ENCODE results near the gene RPS15. TPM values are rescaled to one million over a fixed set of nuclear protein-coding genes. Genes with fewer than 3 reads are reported as not detected.

Gene RPS15
- 1,014 to 1,040 TPM (median 1,034 TPM) in 3 replicates for total RNA-seq

- H3K4me1 Mint-ChIP-seq = peaks cover 12% of the 10 kb centered on the region
- H3K27me3 Mint-ChIP-seq (ENCODE audit: low read depth) = no peaks in the 10 kb centered on the region
- no peaks in the 10 kb centered on the region for H3K9me3 Mint-ChIP-seq
- H3K4me3 Mint-ChIP-seq = peak within 1 kb of the TSS; percentile 100
- peak; percentile 88 for TF ChIP-seq CTCF (IDR thresholded peaks at IDR 0.05; ENCODE audit: unreplicated experiment)
- H3K27ac Mint-ChIP-seq = peak within 1 kb of the TSS; percentile 100
- DNase-seq (ENCODE audit: low spot score in 2 of 2, unreplicated experiment in 2 of 2) = peak; percentile 96 to 98
- peaks cover 25% of the 10 kb centered on the region for H3K36me3 Mint-ChIP-seq
Measured at GRCh38 chr19:1438035-1438932, at the start of gene RPS15. TSS of gene RPS15 (plus strand) at chr19:1438396. CDS start at chr19:1438426, 30 bp downstream.

DNA sequence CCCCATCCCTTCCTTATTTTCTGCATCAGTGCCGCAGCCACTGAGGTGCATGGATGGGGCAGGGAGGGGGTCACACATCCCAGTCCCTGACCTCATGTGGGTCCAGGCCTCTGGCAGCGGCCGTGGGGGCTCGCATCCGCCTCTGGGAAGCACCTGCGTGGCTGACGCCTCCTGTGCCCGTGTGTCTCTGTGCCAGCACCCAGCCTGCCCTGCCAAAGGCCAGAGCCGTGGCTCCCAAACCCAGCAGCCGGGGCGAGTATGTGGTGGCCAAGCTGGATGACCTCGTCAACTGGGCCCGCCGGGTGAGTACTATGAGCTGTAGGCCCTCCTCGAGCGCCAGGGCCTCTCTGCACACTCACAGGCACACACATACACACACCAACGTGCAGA, 49.6 kb upstream of the RPS15 start:
- Mint-ChIP-seq H3K27me3 (ENCODE audit: low read depth) (no peaks in the 10 kb centered on the region), H3K4me3 (no peak overlapping the region)

DNA sequence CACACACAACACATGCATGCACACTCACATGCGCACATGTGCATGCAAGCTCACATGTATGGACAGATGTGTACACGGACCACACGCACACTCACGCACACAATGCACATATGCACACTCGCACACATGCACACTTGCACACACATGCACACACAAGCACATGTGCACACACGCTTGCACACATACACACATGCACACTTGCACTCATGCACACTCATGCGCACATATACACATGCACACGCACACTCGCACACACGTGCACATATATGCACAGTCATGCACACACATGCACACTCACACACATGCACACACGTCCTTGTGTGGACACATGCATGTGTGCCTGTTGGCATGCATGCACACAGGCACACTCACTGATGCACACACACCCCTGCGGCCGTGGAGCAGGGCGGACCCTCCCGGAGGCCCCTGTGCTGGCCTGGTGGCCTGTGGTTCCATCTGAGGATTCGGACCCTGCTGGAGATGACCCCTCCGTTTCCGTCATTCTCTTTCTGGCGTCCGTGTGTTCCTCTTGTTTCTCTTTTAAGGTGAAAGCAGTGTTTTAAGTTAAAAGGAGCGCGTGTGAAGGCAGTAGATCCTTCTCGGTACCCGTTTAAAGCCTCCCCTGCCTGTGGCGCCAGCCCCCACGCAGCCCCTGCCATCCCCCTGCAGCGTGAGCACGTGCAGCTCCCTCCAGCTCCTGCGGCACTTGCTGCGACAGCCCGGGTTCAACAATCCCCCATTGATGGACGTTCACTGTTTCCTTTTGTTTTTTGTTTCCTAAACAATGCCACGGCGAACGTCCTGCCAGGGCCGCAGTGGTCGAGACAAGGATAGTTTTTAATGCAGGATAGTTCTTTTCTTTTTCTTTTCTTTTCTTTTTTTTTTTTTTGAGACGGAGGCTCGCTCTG, 48.9 kb upstream of the RPS15 start:
- Mint-ChIP-seq H3K27ac (no peak overlapping the region), H3K27me3 (ENCODE audit: low read depth) (no peaks in the 10 kb centered on the region), H3K9me3 (no peaks in the 10 kb centered on the region), H3K4me3 (no peak overlapping the region), H3K36me3 (peaks cover 20% of the 10 kb centered on the region), H3K4me1 (peaks cover 6% of the 10 kb centered on the region)
- no peak for TF ChIP-seq CTCF (IDR thresholded peaks at IDR 0.05; ENCODE audit: unreplicated experiment)
- DNase-seq (ENCODE audit: low spot score in 2 of 2, unreplicated experiment in 2 of 2) = no peak

More for the DNA sequence above, 49.6 kb upstream of the RPS15 start:
- Mint-ChIP-seq H3K27ac (no peak overlapping the region), H3K4me1 (peaks cover 7% of the 10 kb centered on the region), H3K9me3 (no peaks in the 10 kb centered on the region), H3K36me3 (peaks cover 20% of the 10 kb centered on the region)
- no peak for DNase-seq (ENCODE audit: low spot score in 2 of 2, unreplicated experiment in 2 of 2)
- no peak for TF ChIP-seq CTCF (IDR thresholded peaks at IDR 0.05; ENCODE audit: unreplicated experiment)

GRCh38 chr19:1390890-1391423, 47.2 kb upstream of the RPS15 start:
- no peak for TF ChIP-seq CTCF (IDR thresholded peaks at IDR 0.05; ENCODE audit: unreplicated experiment)
- DNase-seq (ENCODE audit: low spot score in 2 of 2, unreplicated experiment in 2 of 2) = no peak
- Mint-ChIP-seq H3K4me1 (no peaks in the 10 kb centered on the region), H3K36me3 (peaks cover 20% of the 10 kb centered on the region), H3K4me3 (no peak overlapping the region), H3K27me3 (ENCODE audit: low read depth) (no peaks in the 10 kb centered on the region), H3K27ac (no peak overlapping the region), H3K9me3 (no peaks in the 10 kb centered on the region)

DNA sequence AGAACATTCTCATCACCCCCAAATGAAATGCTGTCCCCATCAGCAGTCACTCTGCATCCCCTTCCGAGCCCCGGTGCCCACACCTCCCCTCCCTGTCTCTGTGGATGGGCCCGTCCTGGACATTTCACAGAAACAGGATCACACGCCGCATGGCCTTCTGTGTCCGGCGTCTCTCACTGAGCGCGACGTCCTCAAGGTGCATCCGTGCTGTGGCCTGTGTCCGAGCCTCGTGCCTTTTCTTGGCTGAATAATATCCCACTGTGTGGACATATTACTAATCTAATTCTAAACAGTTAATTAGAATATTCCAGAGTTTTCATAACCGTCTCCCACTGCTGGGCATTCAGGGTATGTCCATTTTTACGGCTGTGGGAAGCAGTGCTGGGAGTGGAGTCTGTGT, 45.8 kb upstream of the RPS15 start:
- H3K27me3 Mint-ChIP-seq (ENCODE audit: low read depth) = no peaks in the 10 kb centered on the region
- H3K4me3 Mint-ChIP-seq = no peak overlapping the region
- DNase-seq (ENCODE audit: low spot score in 2 of 2, unreplicated experiment in 2 of 2) = no peak
- no peak overlapping the region for H3K27ac Mint-ChIP-seq
- TF ChIP-seq CTCF (IDR thresholded peaks at IDR 0.05; ENCODE audit: unreplicated experiment) = no peak
- peaks cover 22% of the 10 kb centered on the region for H3K36me3 Mint-ChIP-seq
- no peaks in the 10 kb centered on the region for H3K9me3 Mint-ChIP-seq
- no peaks in the 10 kb centered on the region for H3K4me1 Mint-ChIP-seq

Measured in mesothelial cell of epicardium (in vitro differentiated cells).